ENCODE results near the gene SPAG5. TPM values are rescaled to one million over a fixed set of nuclear protein-coding genes. Genes with fewer than 3 reads are reported as not detected.

The SPAG5 gene
- total RNA-seq, 1 donor from 2014 or later, result 10.6 TPM

DNA sequence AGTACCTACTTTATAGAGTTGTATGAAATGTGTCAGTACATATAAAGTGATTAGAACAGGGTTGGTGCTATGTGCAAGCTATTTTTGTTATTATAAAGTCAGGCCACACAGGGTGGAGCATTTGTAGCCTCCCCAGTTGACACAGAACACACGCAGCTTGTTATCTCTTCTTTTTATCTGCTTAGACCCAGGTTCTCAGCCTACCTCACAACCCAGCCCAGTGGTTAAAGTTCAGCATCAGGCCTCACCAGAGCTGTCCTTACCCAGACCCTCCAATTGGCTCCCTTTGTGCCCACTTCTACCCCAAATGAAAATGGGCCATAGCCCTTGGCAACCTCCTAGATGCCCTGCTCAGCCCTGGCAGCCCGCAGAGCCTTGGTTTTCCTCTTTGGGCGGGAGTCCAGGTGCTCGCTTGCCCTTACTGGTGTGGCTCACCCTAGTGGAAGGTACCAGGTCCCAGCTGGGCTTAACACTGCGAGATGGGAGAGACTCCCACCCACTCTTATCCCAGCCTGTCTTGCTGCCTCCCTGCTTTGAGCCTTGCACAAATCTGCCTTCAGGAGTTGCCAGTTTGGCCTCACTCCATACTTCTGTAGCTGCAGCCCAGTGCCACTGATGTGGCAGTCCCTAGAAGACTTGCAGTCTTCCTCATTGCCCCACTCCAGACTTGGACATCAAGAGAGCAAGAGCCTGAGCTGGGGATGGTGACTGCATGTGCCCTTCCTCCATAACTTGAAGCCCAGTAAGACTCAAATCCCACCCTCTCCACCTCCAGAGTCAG is 26.4 kb downstream of the SPAG5 start:
- no peak for DNase-seq

DNA sequence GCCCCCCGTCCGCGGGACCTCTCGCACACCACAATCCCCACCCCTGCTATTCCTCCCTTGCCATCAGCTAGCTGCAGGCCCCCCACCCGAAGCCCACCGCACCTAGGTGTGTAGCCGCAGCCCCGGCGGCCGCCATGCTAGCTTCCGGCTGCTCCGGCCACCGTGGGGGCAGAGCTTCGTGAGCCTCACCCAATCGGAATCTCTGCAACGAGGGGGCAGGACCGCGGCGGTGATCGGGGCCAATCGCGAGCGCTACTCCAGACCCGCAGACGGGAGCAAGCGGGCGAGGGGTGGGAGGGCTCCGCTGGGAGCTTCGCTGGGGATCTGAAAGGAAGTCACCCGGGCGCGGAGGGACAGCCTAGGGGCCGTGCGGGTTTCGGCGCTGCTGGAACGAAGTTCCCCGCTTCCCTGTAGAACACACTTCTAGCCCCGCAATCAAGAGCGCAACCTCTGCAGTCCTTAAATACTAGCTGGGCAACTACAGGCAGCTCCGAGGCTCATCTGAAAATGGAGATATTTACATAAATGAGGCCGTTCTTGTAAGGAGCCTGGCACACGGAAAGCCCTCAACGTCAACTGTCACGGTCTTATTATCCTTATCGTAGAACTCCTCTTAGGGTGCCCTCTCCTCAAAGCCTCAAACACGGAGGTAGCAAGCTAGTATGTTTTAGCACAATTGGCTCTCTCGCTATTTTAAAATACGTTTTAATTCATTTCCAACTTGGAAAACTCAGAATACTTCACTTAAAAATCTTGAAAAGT is 27.3 kb downstream of the SPAG5 start, which contains the start of gene PIGS:
Gene PIGS, minus strand, starts transcription at position 164 of the 762 bp plus-strand sequence. Its CDS starts 28 bp downstream, at position 136.
- peak; percentile 94 for DNase-seq

DNA sequence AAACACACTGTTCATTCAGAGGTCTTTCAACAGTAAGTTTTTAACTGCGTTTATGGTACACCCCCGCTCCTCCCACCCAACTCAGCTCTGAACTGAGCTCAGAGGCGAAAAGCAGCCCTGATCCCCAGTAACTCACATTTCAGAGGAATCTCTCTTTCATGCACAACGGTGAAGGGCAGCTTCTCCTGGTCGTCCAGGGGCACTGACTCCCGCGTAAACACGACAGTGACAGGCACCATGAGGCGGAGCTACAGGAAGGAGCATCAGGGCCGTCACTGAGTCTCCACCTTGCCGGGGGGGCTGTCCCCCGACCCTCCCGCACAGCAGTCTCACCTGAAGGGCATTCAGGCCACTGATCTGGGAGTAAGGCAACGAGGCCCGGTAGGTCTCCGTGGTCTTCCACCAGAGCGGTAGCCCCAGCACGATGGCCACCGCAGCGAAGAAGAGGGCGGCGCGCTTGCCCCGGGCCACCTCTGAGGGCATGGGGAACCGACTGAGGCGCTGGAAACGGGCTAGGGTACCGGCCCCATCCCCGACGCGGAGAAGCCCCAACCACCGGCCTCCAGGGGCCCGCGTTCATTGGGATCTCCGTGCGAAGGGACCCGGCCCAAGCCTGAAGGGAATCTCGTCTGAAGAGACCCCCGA is 28.0 kb downstream of the SPAG5 start:
- DNase-seq, result peak; percentile 40

DNA sequence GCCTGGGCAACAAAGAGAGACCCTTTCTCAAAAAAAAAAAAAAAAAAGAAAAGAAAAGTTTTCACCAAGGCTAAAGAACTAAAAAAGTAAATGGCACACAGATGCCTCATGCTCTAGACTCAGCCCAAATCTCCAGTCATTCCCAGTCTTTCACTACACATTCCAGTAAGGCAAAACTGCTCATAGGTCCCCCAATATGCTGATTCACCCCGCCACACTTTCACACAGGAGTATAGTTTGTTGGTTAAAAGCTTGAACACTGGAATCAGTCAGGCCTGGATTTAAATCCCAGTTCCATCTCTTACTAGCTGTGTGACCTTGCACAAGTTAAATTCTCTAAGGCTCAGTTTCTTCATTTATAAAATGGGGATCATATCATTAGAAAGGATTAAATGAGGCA is 29.4 kb downstream of the SPAG5 start:
- no peak for DNase-seq

DNA sequence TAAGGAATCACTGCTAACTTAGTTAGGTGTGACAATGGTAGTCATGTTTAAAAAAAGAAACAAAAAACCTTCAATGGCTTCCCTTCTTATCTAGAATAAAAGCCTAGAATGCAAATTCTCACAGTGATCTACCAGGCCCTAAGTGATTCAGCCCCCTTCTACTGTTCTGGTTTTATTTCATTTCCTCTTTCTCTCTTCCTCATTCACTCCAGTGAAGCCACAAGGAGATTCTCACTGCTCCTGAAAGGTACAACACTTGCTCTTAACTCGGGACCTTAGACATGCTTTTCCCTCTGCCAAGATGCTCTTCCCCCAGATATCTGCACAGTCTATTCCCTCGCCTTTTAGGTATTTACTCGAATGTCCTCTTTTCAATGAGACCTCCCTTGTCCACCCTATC is 31.2 kb downstream of the SPAG5 start:
- no peak for DNase-seq

DNA sequence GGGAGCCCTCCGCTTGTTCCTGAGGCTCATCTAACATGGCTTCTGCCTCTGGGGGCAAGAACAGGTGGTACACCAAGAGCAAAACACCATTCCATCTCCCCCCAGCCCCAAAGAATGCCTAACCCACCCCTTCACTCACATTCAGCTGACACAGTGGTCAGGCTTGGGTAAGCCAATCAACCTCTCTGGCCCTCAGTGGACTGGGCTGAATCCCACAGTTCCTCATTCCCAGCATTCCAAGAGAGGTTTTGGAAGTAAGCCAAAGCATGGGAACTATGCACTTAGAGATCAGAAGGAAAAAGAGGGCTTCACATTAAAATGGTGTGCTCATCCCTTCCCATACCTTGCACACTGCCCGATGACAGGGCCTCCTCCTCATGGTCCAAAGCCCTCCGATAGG is 35.4 kb downstream of the SPAG5 start:
- DNase-seq, result peak; percentile 48

DNA sequence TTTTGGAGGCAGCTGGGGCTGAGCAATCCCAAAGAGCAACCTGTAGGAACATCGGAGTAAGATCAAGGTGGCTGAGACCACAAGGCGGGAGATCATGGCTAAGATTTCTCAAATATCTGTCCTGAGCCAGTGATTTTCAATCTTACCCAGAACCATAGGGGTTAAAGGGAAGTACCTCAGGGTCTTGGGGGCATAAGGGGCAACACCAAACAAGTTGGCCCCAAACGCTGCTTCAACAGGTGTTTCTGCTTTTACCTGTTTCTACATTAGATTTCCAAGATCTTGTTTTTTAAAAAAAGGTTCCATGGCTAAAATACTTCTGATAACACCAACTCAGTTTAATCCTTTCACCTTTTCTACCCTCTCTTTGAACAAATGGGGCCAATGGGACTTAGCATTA is 43.8 kb downstream of the SPAG5 start:
- DNase-seq, result no peak

DNA sequence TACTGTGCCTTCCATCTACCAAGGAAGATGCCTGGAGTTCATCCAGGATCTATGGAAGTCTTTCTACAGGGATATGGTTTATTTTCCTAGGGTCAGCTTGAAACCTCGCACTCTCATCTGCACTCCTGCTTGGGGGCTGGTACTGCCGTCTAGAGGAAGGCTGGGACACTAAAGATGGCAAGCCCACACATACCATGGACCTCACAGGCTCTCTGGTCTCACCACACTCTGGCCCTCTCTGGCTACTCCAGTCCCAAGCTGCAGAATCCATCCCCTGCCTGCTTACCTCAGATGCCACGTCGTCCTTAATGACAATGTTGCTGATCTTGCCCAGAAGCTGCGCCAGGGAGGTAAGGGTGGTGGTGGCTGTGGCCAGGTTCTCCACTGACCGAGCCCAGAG is 44.3 kb downstream of the SPAG5 start:
- DNase-seq, result no peak

DNA sequence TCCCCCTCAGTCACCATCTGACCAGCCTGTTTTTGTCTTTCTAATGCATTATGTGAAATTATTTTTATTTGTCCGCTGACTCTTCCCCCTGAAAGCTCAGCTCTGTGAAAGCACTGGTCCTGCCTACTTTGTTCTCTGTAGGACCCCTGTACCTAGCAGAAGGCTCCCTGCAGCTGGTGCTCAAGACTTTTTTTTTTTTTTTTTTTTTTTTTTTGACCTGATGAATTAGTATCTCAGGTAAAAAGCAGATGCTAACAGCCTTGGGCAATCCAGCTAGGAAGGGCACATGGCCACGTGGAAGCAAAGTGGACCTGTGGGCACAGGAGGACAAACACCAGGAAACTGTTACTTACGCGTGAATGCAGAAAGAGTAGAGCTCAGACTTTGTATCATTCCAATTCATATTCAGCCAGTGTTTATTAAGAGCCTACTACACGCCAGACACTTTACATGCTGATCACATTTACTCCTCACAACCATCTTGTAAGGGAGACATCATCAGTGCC is 45.8 kb downstream of the SPAG5 start:
- DNase-seq, result no peak

DNA sequence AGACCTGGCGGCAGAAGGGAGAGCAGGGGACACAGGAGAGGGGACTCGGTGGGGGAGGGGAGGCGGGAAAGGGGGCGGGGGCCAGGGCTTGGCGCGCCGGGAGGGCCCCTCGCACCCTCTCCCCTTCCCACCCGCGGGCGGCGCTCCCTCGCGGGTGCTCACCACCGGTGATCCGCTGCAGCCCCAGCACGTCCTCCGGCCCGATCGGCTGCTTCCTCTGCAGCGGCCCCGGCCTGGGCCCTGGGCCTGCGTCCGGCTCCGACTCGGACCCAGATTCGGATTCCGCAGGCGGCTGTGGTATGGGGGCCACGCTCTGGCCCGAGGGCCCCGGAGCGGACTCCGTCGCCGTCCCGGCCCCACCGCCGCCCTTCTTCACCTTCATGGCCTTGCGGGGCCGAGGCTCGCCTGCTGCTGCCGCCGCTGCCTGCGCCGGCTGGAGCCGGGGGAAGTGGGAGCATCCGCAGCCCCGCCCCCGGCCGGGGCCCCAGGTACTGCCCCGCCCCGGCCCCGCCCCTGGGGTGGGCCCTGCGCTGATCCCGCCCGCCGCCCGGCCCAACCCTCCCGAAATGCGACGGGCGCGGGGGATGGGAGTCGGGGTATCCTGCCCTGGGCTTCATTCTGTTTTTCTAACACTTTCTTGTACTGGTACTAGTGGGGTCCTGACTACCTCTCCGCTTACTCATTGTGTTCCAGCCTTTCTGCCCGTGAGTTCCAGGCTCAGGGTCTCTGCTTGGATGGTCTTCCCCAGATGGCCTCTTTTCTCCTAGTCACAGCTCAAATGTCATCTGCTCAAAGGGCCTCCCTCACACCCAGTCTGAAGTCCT is 46.4 kb downstream of the SPAG5 start, which contains the start of gene UNC119:
Gene UNC119, minus strand, starts transcription at position 449 of the 824 bp plus-strand sequence. Its CDS starts 67 bp downstream, at position 382.
- peak; percentile 69 for DNase-seq

DNA sequence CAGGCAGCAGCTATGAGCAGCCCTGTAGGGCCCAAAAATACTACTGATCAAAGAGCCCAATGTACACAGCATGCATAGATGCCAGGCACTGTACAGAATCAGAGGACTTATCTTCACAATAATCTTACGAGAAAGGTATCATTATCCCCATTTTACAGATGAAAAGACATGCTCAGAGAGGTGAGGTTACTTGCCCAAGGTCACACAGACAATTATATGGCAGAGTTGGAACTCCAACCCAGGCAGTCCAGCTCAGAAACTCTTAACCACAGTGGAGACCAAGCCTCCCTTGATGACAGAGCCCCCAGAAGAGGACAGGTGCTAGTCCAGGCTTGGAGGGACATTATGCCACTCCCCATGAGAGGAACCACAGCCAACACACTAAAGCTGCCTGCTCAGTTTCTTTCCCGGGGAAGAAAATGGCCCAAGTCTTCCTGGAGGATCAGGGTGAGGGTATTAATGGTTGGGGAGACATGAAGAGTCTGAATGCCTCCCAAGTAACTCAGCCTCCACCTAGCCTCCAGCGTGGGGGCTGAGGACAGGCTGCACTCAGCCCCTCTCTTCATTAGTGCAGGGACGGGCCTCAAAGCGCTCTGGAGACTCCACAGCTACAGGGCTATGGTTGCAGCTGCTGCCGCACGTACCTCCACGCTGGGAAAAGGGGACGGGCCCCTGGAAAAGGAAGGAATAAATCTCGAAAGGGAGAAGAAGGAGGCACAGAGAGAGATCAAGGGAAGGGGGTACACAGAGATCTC is 47.2 kb downstream of the SPAG5 start:
- DNase-seq, result peak; percentile 35

DNA sequence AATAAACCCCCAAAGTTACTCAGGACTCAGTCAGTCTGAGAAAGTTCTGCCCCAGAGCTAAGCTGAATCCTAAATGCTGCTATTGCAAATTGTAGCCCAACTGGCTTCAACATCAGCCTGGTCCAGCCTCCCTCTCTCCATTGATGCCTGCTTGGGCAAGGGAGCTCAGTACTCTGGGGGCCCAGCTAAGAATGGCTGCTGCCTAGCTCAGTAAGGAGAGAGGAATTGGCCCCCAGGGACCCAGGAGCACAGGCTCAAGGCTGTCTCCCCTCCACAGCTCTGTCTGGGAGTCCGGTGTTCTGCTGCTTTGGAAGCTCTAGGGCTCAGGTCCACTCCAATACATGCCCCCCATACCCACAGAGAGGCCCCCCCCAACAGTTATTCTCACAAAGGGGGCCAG is 48.0 kb downstream of the SPAG5 start:
- DNase-seq, result no peak

DNA sequence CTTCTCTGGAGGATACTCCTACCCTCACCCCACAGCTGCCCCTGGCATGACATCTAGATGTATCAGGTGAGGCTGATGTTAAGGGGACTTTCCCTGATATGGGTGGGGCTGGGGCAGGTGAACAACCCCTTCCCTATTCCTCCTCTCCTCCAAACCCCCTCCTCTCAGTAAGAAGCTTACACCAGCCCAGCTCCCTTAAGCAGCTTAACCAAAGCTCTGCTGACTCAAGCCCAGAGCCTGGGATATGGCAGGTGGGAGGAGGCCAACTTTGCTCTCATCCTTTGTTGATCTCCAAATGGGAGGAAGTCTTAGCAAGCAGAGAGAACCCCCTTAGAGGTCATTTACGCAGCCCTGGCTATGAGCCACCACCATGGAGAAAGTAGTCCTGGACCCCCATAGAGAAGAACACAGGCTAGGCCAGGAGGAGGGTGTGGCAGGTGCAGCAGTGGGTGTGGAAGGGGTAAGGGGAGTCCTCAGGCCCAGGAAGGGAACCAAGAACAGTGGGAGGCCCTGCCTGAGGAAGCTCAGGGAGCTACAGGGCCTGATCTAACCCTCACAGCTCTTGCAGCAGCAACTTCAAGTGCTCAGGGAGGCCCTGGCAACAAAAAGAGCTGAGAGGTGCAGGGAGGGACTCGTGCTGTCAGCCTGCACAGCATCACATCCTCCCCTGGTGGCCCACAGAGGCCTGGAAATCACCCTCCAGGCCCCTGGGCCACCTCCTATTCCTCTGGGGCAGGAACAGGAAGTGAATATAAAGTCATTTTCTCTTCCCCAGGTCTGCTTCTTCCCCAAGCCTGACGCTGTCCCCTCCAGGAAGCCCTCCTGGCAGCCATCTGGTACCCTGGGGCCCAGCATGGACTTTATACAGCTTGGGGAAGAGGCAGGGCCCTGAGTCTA is 49.3 kb downstream of the SPAG5 start:
- no peak for DNase-seq

DNA sequence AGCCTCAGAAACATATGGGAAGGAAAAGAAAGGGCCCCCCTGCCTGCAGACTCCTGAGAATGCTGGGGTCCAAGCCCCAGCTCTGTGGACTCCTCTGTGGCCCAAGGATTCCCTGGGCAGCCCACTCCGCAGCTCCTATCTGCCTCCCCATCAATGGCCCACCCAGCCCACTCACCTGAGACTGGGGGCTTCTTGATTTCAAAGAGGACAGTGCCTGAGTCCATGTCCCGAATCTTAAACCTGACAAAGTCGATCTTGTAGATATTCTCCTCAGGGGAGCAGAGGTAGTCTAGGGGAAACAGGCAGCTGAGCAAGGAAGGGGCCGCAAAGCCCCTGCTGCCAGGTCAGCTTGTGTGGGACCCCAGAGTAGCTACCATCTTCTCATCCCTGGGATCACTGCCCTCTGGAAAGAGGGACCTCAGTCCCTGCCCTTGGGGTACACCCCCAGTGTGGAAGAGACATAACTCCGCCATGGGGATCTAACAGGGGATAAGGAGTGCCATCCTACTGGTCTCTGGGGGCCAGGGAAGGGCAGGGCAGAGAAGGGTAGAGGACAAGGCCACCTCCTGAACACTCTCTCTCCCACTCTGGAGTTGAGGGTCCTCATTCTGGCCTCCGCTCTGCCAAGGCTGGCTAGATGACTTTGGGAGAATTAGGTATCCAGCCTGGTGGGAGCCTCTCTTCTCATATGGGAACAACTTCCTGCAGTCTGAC is 50.3 kb downstream of the SPAG5 start:
- no peak for DNase-seq

DNA sequence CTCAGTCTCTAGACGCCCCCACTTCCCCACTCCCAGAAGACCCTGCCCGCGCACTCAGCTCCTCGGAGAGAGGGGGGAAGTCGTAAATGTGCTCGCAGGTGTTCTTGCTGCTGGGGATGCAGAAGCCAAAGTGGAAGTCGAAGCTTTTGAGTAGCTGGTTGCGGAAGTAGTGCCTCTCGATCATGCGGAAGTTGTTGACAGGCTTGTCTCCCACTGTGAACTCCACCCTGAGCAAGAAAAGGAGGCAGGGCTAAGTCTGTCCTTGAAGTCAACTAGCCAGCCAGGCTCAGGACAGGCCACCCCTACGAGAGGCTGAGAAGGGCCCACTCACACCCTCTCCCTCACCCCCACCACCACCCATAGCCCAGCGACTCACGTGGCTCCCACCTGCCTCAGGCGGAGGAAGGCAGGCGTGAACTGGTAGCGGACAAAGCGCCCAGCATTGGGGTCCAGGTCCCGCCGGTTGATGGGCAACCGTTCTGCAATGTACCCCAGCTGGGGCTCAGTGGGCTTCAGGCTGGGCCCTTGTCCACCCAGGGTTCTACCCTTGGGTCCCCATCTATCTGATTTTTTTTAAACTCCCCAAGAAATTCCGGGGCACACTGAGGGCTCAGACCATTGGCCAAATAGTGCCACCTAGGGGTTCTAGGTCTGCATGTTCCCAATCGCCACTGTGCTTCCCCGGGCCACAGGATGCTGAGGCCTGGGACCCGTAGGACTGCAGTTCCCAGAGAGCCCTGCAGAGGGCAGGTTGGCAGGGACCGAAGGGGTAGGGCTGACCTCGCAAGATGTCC is 51.0 kb downstream of the SPAG5 start:
- peak; percentile 88 for DNase-seq

DNA sequence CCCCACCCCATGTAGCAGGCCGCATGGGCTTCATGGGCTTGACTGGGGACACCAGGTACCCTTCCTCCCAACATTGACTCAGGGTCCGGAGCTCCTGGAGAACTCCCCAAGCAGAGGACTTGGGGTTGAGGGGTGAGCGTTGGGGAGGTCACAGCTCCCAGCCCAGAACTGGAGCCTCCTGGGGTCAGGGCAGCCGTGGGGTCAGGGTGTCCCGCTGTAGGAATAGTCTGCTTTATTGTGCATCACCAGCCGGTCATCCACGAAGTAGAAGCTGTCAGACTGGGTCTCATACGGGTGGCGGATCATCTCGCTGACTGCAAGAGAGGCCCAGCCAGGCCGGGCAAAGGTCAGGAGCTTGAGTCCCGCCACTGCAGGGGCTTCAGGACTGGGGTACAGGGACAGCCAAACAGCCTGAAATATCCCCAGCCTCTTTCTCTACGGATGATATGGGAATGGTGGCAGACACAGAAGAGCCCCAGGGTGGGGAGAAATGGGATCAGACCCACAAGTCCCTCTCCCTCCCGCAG is 51.7 kb downstream of the SPAG5 start:
- DNase-seq, result no peak

DNA sequence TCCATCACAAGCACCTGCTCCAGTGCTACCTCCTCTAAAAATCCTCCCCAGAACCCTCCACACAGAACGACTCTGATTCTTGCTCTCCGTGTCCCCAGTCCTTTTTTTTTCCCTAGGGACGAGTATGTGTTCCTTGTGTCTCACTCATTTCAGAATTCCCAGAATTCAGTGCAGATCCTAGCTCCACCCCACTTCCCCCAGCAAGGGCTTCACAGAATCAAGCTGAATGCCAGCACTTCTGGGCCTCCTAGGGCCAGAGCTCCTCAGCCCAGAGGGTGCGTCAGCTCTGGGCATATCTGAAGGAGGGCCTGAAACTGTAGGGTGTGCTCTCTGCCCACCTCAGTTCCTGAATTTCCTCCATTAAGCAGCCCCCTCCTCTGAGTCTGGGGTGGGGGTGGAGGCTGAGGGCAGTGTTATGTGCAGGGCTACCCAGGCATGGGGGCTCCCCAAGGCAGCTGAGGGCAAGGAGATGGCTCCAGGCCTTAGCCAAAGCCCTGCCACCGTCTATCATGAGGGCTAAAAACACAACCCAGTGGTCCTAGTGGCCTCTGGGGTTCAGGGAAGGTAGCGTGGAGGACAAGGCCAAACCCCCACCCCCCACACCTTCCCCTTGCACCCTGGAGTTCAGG is 52.9 kb downstream of the SPAG5 start:
- no peak for DNase-seq

DNA sequence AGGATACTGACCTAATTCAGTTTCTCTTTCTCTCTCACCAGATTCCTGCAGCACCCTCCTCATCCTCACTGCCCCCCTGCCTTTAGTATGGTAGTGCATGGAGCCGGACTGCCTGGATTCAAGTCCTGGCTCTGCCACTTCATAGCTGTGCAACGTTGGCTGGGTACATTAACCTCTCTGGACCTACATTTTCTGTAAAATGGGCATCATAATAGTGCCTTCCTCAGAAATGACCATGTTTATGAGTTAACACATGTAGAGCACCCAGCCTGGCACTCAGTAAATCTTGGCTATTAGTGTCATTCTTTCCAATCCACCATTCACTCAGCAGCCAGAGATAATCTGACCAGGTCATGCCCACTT is 53.7 kb downstream of the SPAG5 start:
- no peak for DNase-seq

Measured in dermis blood vessel endothelial cell (primary cell).